Measurements from ENCODE around the gene KCNMA1. TPM values are rescaled to one million over a fixed set of nuclear protein-coding genes. Genes with fewer than 3 reads are reported as not detected.

Gene KCNMA1
- total and polyA plus RNA-seq, 2 donors (not counting 1 experiment from before 2014, with no cell fraction given), result 0.82 to 3.1 TPM

DNA sequence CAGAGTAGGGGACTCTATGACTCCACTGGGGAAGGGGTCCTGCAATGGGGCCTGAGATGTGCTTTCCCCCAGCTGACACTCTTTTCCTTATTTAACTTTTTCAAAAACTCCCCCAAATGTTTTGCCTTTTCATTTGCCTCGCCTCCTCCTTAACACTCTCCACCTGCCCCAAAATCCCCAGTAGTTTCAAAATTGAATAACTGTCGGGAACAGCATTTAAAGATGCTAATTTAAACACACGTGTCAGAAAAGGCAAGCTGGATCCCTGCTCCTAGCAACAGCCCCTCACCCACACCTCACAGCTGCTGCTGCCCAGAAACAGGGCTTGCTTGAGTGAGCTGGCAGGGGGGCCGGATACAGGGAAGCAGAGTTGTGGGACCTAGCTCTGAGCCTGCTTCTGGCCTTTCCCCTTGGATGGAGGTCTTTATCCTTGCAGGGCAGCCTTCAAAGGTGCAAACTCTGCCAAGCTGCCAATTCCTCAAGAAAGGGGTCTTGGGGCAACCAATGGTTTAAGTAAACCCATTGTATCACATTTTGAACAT, 115.3 kb downstream of the KCNMA1 start:
- H4K20me1 ChIP-seq (ENCODE audit: control insufficient read depth, insufficient read depth, low read length, poor library complexity, severe bottlenecking), result no peaks in the 10 kb centered on the region
- Mint-ChIP-seq H3K4me3 (no peak overlapping the region), H3K27ac (no peak overlapping the region), H3K9me3 (ENCODE audit: insufficient read depth) (no peaks in the 10 kb centered on the region), H3K4me1 (no peaks in the 10 kb centered on the region), H3K27me3 (peaks cover 3% of the 10 kb centered on the region)
- DNase-seq, result no peak
- H3K4me1 ChIP-seq (ENCODE audit: control insufficient read depth in 2 of 2, insufficient read depth in 2 of 2, low read length in 2 of 2), result no peaks in the 10 kb centered on the region
- ChIA-PET POLR2A (no interaction called here), CTCF (no interaction called here)
- no peaks in the 10 kb centered on the region for H3K36me3 ChIP-seq (replicated peaks in 1 of 2; ENCODE audit: control extremely low read depth in 1 of 2, control insufficient read depth in 1 of 2, extremely low read depth in 1 of 2, insufficient read depth in 2 of 2, low read length in 1 of 2)
- no peaks in the 10 kb centered on the region for H3K27me3 ChIP-seq (replicated peaks in 1 of 4; ENCODE audit: control extremely low read depth in 1 of 4, control insufficient read depth in 3 of 4, insufficient read depth in 4 of 4, low read length in 3 of 4)
- WGBS (ENCODE audit: insufficient coverage), result 73% methylated on average over 3 of the region's 4 CpGs
- no peak overlapping the region for H3K9ac ChIP-seq (ENCODE audit: low read length)
- H3K27ac ChIP-seq (ENCODE audit: low read length in 2 of 2), result no peak overlapping the region
- no peak overlapping the region for H3K4me2 ChIP-seq (replicated peaks; ENCODE audit: low read depth, low read length, poor library complexity, severe bottlenecking)
- no peak for ATAC-seq (ENCODE audit: low read depth)
- H2AFZ ChIP-seq (ENCODE audit: insufficient read depth, low read depth, low read length, poor library complexity, severe bottlenecking), result no peak overlapping the region
- no peaks in the 10 kb centered on the region for H3K79me2 ChIP-seq (ENCODE audit: control insufficient read depth, insufficient read depth, low read length)
- intact Hi-C loops (cut with micrococcal nuclease), result no loop called here
- H3K9me3 ChIP-seq (ENCODE audit: control extremely low read depth in 1 of 3, control insufficient read depth in 2 of 3, insufficient read depth in 1 of 3, low read length in 2 of 3), result peaks cover 0 to 6% (median 0%) of the 10 kb centered on the region in 3 donors
- H3K4me3 ChIP-seq (ENCODE audit: control extremely low read depth in 1 of 5, extremely low read depth in 1 of 5, insufficient read depth in 1 of 5, low read depth in 2 of 5, low read length in 4 of 5), result no peak overlapping the region
- no peak for TF ChIP-seq EZH2 (IDR thresholded peaks at IDR 0.05; ENCODE audit: borderline replicate concordance, insufficient read depth, low read depth, low read length, poor library complexity, severe bottlenecking)
- TF ChIP-seq, protein P1, sequence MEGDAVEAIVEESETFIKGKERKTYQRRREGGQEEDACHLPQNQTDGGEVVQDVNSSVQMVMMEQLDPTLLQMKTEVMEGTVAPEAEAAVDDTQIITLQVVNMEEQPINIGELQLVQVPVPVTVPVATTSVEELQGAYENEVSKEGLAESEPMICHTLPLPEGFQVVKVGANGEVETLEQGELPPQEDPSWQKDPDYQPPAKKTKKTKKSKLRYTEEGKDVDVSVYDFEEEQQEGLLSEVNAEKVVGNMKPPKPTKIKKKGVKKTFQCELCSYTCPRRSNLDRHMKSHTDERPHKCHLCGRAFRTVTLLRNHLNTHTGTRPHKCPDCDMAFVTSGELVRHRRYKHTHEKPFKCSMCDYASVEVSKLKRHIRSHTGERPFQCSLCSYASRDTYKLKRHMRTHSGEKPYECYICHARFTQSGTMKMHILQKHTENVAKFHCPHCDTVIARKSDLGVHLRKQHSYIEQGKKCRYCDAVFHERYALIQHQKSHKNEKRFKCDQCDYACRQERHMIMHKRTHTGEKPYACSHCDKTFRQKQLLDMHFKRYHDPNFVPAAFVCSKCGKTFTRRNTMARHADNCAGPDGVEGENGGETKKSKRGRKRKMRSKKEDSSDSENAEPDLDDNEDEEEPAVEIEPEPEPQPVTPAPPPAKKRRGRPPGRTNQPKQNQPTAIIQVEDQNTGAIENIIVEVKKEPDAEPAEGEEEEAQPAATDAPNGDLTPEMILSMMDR (IDR thresholded peaks at IDR 0.05), result no peak

DNA sequence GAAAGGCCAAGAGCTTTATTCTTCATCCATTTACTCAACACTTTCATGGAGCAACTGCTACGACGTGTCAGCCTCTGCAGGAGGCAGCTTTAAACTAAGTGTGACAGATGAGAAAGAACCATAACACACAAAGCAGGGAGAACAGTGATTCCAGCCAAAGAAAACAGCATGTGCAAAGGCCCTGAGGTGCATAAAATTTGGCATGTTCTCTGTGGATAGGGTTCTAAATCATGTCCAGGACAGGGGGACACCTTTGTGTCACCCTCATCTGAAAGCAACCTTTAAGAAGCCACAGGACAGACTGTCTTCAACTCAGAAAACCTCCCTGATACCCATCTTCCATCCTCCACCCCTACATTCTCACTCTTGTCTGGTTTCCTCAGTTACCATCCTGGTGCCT, 116.6 kb downstream of the KCNMA1 start:
- intact Hi-C loops (cut with micrococcal nuclease), result no loop called here
- Histone ChIP-seq H4K20me1 (ENCODE audit: control insufficient read depth, insufficient read depth, low read length, poor library complexity, severe bottlenecking) (no peaks in the 10 kb centered on the region), H3K27me3 (replicated peaks in 1 of 4; ENCODE audit: control extremely low read depth in 1 of 4, control insufficient read depth in 3 of 4, insufficient read depth in 4 of 4, low read length in 3 of 4) (no peaks in the 10 kb centered on the region), H3K4me3 (ENCODE audit: control extremely low read depth in 1 of 5, extremely low read depth in 1 of 5, insufficient read depth in 1 of 5, low read depth in 2 of 5, low read length in 4 of 5) (no peak overlapping the region), H3K4me2 (replicated peaks; ENCODE audit: low read depth, low read length, poor library complexity, severe bottlenecking) (no peak overlapping the region), H3K4me1 (ENCODE audit: control insufficient read depth in 2 of 2, insufficient read depth in 2 of 2, low read length in 2 of 2) (no peaks in the 10 kb centered on the region), H3K9ac (ENCODE audit: low read length) (no peak overlapping the region), H3K79me2 (ENCODE audit: control insufficient read depth, insufficient read depth, low read length) (no peaks in the 10 kb centered on the region), H2AFZ (ENCODE audit: insufficient read depth, low read depth, low read length, poor library complexity, severe bottlenecking) (no peak overlapping the region), H3K27ac (ENCODE audit: low read length in 2 of 2) (no peak overlapping the region), H3K36me3 (replicated peaks in 1 of 2; ENCODE audit: control extremely low read depth in 1 of 2, control insufficient read depth in 1 of 2, extremely low read depth in 1 of 2, insufficient read depth in 2 of 2, low read length in 1 of 2) (no peaks in the 10 kb centered on the region), H3K9me3 (ENCODE audit: control extremely low read depth in 1 of 3, control insufficient read depth in 2 of 3, insufficient read depth in 1 of 3, low read length in 2 of 3) (peaks cover 0 to 6% (median 0%) of the 10 kb centered on the region in 3 donors)
- CTCF ChIA-PET, result no interaction called here
- no CpG with 5 or more reads among the region's 2 CpGs for WGBS (ENCODE audit: insufficient coverage)
- DNase-seq (no peak), ATAC-seq (ENCODE audit: low read depth) (no peak)
- POLR2A ChIA-PET, result no interaction called here
- no peak overlapping the region for H3K27ac Mint-ChIP-seq
- TF ChIP-seq, protein P1 (IDR thresholded peaks at IDR 0.05), result no peak
- no peak for TF ChIP-seq EZH2 (IDR thresholded peaks at IDR 0.05; ENCODE audit: borderline replicate concordance, insufficient read depth, low read depth, low read length, poor library complexity, severe bottlenecking)
- H3K4me1 Mint-ChIP-seq, result no peaks in the 10 kb centered on the region
- peaks cover 3% of the 10 kb centered on the region for H3K27me3 Mint-ChIP-seq
- no peaks in the 10 kb centered on the region for H3K9me3 Mint-ChIP-seq (ENCODE audit: insufficient read depth)
- H3K4me3 Mint-ChIP-seq, result no peak overlapping the region

Data from B cell (primary cell).